LHCN-M2 (cell line): ENCODE measurements around the gene FFAR4. TPM values are rescaled to one million over a fixed set of nuclear protein-coding genes. Genes with fewer than 3 reads are reported as not detected.

Experiments used
- total RNA-seq: library from RNA; depleted of rRNA; stranded (reverse); fragments of >200 nt; gene quantifications from 2 replicates; pipeline ENCODE4 v1.2.3, GENCODE V29; 2014; rRNA removed

FFAR4 gene
- total RNA-seq, 1 experiment from 2014 or later = not detected

Other genes starting within 250 kb of the FFAR4 start
- 164 and 242 TPM in 2 replicates for gene MYOF, start 84.3 kb upstream of the FFAR4 start, total RNA-seq
- gene CEP55, start 70.1 kb upstream of the FFAR4 start, total RNA-seq = 99.7 and 102 TPM in 2 replicates
- gene RBP4, start 34.6 kb downstream of the FFAR4 start, total RNA-seq = 0.17 and 0.32 TPM in 2 replicates
- gene PDE6C, start 45.9 kb downstream of the FFAR4 start, total RNA-seq = not detected in 2 replicates
- gene FRA10AC1, start 135.9 kb downstream of the FFAR4 start, total RNA-seq = 6.9 and 7.7 TPM in 2 replicates
- gene LGI1, start 191.3 kb downstream of the FFAR4 start, total RNA-seq = not detected in 2 replicates